Mucosa of gallbladder (tissue), 1 donor: ENCODE results near the gene SPRN. TPM values are rescaled to one million over a fixed set of nuclear protein-coding genes. Genes with fewer than 3 reads are reported as not detected.
"Not testable (repeated sequence)": the region's sequence is repeated elsewhere in the genome, so short reads cannot be mapped to it uniquely, and the experiment has no call there.

Experiments used
- DNase-seq: peaks from one replicate; pipeline ENCODE4 v3.0.0-alpha.2; 2020; ENCODE audit warnings: low spot score
- total RNA-seq: library from RNA; stranded (reverse); gene quantifications from one replicate; pipeline ENCODE4 v1.2.1, GENCODE V29; 2021
- donor health status: DM: no; HTN: no; CAD: no.

SPRN gene
- total RNA-seq, 1 donor from 2014 or later, result not detected

DNA sequence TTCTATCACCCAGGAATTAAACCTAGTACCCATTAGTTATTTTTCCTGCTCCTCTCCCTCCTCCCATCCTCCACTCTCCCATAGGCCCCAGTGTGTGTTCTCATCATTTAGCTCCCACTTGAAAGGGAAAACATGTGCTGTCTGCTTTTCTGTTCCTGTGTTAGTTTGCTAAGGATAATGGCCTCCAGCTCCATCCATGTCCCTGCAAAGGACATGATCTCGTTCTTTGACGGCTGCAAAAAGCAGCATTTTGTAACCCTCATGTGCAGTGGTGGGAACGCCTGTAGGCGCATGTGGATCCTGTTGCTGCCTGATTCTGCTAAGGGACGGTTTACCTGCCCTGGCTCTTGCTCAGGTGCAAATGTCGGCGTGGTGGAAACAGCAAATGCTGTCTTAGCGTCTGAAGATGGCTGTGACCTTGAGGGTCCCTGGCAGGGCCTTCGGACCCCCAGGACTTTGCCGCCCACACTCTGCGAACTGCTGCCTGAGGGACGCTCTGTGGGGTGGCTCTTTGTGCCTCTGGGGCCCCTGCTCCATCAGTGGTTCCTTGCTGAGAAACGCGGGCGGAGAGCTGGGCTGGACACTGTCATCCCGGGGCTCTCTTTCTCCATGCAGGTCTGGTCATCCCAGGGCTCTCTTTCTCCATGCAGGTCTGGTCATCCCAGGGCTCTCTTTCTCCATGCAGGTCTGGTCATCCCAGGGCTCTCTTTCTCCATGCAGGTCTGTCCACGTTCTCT is 36.0 kb downstream of the SPRN start:
- DNase-seq, result no peak

DNA sequence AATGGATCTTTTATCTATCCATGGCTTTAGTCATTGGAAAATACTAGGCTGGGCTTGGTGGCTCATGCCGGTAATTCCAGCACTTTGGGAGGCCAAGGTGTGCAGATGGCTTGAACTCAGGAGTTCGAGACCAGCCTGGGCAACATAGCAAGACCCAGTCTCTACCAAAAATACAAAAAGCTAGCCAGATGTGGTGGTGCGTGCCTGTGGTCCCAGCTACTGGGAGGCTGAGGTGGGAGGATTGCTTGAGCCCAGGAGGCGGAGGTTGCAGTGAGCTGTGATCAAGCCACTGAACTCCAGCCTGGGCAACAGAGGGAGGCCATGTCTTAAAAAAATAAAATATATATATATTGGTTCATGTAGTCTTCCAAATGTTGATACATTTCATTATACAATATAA is 37.5 kb downstream of the SPRN start:
- not testable (repeated sequence) for DNase-seq

DNA sequence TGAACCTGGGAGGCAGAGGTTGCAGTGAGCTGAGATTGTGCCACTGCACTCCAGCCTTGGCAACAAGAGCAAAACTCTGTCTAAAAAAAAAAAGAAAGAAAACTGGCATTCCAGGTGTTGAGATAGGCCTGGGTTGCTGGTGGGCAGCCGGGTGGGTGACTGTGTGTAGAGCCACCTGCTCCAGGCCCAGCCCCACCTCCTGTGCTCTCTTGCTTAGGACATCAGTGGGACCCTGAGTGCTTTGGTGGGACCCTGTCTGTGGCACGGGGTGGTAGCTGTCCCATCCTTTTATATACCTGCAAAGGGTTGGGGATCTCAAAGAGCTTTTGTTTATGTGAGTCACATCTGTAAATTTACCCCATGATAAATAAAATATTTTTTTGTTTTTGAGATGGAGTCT is 39.2 kb downstream of the SPRN start:
- DNase-seq, result no peak

DNA sequence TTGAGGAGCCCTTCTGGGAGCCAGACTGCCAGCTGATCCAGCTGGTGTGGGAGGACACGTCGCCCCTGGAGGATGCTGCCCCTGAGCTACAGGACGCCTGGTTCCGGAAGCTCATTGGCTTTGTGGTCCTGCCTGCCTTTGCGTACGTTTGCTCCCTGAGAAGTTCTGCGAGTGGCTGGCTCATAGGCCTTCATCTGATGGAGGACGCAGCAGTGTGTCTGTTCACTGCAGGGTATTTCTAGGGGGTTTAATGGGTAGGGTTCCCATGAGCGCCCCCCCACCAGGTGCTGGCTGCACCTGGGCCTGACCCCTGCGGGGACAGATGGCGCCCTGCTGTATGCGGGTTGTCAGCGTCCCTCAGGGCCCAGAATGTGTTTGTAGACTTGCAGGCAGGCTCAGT is 40.4 kb downstream of the SPRN start:
- DNase-seq, result no peak

DNA sequence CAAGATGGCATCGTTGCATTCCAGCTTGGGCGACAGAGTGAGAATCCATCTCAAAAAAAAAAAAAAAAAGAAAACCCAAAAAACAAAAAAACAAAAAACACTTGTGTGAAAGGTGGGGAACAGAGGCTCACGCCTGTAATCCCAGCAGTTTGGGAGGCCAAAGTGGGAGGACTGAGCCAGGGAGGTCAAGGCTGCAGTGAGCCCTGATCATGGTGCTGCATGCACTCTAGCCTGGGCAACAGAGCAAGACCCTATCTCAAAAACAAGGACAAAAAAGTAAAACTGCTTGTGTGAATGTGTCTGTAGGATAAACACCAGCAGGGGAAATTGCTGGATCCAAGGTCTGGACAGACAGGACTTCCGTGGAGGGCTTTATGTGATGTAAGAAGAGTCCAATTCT is 40.9 kb downstream of the SPRN start:
- no peak for DNase-seq

DNA sequence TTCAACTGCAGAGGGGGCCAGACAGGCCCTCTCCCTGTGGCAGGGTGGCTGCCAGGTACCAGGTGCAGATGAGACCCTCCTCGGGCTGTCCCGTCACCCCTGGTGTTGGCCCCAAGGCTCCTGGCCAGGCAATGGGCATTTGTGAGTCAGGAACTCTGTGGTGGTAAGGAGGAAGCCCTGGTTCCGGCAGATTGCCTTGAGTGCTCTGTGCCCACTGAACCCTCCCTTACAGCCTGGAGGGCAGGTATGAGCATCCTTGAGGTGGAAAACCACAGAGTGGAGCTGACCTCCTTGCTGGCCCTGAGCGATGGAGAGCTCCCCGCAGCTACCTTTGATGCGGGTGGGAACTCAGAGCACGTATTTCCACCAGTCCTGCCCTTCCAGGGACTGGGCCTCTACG is 43.4 kb downstream of the SPRN start:
- DNase-seq, result no peak

DNA sequence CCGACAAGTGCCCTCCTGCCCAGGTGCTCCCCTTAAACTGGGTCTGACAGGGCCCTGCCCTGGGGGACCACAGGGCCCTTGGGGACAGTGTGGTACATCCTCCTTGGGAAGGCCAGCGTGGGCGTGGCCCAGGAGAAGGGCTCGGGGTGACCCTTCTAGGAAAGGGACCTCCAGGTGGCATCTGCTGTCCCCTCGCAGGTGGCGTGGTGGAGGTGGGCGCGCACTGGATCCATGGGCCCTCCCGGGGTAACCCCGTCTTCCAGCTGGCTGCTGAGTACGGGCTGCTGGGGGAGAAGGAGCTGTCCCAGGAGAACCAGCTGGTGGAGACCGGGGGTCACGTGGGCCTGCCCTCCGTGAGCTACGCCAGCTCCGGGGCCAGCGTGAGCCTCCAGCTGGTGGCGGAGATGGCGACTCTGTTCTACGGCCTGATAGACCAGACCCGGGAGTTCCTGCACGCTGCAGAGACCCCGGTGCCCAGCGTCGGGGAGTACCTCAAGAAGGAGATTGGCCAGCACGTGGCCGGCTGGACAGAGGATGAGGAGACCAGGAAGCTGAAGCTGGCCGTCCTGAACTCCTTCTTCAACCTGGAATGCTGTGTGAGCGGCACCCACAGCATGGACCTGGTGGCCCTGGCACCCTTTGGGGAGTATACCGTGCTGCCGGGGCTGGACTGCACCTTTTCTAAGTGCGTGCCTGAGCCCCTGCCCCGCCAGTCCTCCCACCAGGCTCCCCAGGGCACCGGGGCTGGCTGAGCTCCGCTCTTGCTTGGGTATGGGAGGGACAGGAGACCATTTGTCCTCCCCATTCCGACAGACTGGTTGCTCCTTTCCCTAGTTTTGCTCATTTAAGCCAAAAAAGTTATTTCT is 44.4 kb downstream of the SPRN start:
- DNase-seq, result no peak

DNA sequence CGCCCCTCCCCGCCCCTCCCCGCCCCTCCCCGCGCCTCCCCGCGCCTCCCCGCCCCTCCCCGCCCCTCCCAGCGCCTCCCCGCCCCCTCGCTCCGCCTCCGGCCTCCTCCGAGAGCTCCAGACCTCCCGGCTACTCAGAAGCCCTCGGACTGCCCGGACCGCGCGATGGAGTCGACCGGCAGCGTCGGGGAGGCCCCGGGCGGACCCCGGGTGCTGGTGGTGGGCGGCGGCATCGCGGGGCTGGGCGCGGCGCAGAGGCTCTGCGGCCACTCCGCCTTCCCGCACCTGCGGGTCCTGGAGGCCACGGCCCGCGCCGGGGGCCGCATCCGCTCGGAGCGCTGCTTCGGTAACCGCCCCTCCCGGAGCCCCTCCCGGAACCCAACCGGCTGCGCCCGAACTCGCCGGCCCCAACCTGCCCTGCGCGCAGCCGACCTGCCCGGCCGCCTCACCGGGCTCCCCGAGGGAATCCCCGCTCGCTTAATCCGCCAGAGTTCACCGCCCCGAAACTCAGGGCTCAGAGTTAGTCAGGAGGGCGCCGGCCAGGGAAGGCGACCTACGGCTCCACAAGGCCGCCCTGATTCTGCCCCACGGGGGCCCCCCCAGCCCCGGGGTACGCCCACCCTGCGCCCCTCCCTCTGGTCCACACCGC is 45.1 kb downstream of the SPRN start, which contains the start of gene PAOX:
PAOX (plus strand) TSS at position 111 of the 649 bp plus-strand sequence; CDS start at position 166, 55 bp downstream.
- peak; percentile 66 for DNase-seq

DNA sequence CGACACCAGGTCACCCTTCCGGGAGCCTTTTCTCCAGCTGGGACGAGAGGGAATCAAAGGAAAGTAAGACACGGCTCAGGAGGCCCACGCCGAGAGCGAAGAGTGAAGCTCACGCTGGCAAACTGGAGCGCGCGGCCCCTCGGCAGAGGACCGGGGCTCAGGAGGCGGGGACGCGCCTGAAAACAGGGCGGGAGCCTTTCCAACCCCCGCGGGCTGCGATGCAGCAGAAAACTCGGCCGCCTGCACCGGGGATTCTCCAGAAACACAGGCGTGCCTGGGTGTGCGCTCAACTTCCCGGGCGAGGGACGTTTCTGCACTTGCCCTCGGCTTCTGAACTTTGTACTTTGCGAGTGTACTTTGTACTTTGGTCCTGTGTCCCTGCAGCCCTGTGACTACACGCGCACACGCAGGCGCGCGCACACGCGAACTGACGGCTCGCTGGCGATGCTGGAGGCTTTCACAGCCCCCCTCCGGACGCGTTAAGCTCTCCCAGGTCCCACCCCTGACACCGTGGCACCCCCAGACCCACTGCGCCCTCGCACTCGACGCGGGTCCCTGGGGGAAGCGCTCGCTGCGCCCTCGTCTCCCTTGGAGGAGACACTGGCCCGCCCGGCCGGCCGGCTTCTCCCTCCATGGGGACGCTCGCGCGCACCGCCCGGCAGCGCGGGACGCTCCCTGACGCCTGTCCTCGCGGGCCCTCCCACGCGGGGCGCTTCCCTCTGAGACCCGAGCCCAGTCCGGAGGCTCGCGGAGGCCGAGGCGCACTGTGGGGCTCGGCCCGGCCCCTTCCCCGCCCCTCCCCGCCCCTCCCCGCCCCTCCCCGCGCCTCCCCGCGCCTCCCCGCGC is 46.0 kb downstream of the SPRN start:
- DNase-seq, result peak; percentile 84

DNA sequence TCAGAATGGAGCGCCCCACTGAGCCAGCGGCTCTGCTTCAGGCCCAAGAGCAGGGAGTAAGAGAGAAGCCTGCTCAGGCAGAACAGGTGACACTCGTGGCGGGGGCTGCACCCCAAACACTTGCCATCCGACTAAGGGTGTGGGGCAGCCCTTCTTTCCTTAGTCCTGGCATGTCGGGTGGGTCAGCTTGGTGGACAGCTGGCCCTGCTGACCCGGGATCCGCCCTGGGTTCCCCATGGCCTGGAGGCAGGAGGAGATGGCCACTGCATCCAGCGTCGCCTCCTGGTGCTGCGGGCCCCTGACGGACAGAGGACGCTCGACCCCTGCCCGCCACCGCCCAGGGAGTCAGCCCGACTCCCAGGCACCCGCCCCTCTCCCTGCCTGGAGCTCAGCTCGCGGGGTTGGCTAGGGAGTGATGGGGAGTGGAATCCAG is 46.6 kb downstream of the SPRN start:
- no peak for DNase-seq

DNA sequence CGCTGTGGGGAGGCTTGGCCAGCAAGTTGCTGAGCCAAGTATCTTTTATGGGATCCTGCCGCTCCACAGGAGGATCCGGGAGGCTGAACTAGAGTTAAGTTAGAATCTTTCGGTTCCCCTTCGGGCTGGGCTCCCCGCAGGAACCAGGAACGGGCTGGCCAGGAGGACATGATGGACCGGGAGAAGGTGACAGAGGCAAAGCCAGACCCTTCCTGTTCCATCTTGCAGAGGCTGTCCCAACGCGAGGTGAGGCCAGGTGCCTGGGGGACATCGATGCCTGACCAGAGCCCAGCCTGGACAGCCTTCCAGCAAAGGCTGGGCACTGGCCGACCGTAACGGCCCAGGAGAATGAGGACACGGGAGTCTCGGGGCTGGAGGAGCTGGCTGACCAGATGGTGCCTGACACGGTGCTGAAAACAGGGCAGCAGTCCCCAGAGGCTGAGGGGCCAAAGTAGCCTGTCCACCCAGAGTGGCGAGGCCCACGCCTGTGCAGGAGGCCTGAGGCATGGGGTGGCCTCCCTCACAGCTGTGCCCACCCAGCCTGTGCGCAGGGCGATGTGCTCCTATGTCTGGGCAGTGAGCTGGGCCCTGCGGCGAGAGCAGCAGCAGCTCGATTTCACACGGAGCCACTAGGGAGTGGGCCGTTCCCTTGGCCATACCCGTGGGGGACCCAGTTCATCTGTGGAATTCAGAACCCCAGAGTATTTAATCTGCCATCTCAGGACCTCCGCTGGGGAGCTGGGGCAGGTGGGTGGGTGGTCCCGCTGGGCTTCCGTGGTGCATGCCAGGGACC is 47.2 kb downstream of the SPRN start:
- no peak for DNase-seq

DNA sequence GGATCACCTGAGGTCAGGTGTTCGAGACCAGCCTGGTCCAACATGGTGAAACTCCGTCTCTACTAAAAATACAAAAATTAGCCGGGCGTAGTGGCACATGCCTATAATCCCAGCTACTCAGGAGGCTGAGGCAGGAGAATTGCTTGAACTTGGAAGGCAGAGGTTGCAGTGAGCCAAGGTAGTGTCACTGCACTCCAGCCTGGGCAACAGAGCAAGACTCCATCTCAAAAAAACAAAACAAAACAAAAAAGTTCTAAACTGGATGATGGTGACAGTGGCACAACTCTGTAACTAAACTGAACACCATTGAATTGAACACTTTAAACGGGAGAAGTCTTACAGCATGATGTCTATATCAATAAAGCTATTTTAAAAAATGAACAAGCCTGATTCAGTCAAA is 48.2 kb downstream of the SPRN start:
- DNase-seq, result not testable (repeated sequence)

DNA sequence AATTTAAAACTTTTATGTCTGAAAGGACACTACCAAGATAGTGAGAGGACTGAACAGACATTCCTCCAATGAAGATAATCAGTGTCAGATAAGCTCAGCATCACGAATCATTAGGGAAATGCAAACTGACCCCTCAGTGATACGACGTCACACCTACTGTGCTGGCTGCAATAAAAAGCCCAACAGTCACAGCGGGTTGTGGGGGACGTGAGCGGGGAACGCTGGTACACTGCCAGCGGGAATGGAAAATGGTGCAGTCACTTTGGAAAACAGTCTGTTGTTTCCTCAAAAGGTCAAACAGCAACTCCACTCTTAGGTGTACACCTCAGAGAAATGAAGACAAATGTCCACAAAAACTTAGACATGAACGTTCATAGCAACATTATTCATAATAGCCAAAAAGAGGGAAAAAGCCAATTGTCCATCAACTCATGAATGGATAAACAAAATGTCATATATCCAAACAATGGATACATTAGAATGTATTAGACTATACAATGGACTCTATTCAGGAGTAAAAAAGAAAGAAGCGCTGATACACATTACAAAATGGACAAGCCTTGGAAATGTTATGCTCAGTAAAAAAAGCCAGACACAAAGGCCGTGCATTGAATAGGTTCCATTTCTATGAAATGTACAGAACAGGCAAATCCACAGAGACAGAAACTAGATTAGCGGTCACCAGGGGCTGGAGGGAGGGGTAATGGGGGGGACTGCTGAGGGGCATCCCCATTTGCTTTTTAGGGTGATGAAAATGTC is 48.9 kb downstream of the SPRN start:
- DNase-seq, result no peak

DNA sequence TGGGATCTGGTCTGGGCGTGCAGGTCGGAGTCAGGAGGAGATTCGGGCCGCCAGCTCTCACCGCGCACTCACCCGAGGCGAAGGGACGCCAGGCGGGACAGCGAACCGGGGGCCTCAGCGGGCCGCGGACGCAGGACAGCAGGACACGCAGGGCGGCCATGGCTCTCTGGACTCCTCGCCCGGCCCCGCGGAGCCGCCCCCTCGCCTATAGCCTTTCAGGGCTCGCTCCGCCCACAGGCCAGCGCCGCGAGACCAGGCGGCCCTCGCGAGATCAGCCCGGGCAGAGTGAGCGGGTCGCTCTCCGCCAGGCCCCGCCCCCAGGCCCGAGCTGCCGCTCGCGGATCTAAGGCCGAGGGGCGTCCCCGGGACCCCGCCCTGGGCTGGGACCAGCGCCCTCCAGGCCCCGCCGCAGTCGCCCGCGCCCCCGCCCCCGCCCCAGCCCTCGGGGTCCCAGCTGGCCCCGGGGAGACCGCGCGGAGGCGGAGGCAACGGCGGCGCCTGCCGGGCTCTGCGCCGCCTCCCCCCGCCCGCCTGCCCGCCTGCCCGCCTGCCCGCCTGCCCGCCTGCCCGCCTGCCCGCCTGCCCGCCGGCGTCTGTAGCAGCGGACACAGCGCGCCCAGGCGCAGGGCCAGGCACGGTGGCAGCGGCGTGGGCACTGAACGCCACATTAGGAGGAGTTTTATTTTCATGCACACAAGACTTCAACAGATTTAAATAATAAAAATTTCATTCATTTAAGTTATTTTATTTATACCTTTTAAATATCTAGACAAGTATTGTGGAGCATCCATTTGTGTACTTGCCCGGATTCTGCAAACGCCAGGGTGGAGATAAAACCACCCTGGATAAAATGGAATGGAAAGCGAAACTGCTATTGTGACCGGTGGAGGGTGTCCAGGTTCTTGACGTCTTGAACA is 51.0 kb downstream of the SPRN start, which contains the start of gene ECHS1:
ECHS1 (minus strand) TSS at position 181 of the 917 bp plus-strand sequence; CDS start at position 160, 21 bp downstream.
- peak; percentile 98 for DNase-seq

DNA sequence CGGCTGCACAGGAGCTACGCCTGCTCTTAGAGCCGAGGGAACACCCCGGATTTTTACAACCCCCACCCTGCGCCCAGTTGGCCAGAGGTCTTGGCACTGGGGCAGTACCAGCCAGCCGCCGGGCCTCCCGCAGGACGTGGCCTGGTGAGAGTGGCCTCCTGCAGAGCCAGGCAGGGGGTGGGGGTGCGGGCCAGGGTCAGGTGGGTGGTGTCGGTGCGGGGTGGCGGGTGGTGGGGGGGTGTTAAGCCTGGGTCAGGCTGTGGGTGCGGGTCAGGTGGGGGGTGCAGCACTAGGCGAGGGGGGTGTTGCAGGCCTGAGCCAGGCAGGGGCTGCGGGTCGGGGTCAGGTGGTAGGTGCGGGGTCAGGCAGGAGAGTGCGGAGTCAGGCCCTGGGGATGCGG is 51.9 kb downstream of the SPRN start:
- DNase-seq, result no peak
